Heart left ventricle (tissue), 13 donors: ENCODE measurements around the gene SLC39A9.

ENCODE experiments used
- POLR2A ChIP-seq, 2 donors: fragments of 450-650 bp; IDR thresholded peaks; one replicate each; pipeline ENCODE4 v1.6.1; 2017; ENCODE audit warnings: antibody characterized with exemption in 2 of 2, mild to moderate bottlenecking in 2 of 2, moderate library complexity in 2 of 2
- TF ChIP-seq, protein P1 (sequence below), 12 donors: fragments of 200-600 bp; sonication (generic) in 4 of 12; IDR thresholded peaks; one replicate each; pipeline versions ENCODE4 v1.5.0 to v1.8.0; 2018 to 2022; ENCODE audit warnings: antibody characterized with exemption in 12 of 12, mild to moderate bottlenecking in 5 of 12
- donor health status: ischemic (EF 13 %, LVEDD 7.1; RV severe dilation, severe dysfunction).
- donor health status: DM: no; HTN: yes; CAD: no.
- donor health status: DM: no; HTN: no; CAD: no.
- donor health status: ischemic (EF 25% LVEDD 6.9; RV normal size, moderate dysfunction).
- donor health status: ischemic (EF 25% LVEDD 5.7; RV mildly dilated, moderate dysfunction).
- donor health status: ischemic (EF 35%, LVEDD 5.7; RV mildly dilated, moderate dysfunction).
- donor health status: nonischemic (EF 11% LVEDD 7.7; RV severe dilation, severe dysfunction).
- donor health status: DM: yes; HTN: yes; CAD: no.
- donor health status: PGD.
- donor health status: ischemic (EF 29% LVEDD 5.4; RV normal size, mild dysfunction).
- donor health status: nonischemic (EF 23%, LVEDD 6.1; RV moderate dilation, normal function).

DNA sequence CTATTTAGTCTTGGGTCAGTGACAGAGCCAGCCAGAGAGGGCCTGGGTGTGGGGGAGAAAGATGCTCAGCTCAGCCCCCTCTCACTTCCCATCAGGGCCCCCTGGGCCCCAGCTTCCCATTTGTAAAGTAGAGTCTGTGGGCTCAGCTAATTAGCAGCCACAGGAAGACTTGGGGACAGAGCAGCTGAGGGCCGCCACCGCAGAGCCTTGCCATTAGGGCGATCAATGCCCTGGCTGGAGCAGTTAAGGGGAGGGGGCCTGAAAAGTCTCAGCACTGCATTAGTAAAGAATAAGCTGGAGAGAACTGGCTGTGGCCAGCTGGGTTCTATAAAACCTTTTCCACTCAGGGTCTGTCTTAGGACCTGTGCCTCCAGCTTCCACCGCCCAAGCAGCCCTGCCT is 88.7 kb downstream of the SLC39A9 start:
- TF ChIP-seq POLR2A (IDR thresholded peaks at IDR 0.05) = no peak
- TF ChIP-seq, protein P1, sequence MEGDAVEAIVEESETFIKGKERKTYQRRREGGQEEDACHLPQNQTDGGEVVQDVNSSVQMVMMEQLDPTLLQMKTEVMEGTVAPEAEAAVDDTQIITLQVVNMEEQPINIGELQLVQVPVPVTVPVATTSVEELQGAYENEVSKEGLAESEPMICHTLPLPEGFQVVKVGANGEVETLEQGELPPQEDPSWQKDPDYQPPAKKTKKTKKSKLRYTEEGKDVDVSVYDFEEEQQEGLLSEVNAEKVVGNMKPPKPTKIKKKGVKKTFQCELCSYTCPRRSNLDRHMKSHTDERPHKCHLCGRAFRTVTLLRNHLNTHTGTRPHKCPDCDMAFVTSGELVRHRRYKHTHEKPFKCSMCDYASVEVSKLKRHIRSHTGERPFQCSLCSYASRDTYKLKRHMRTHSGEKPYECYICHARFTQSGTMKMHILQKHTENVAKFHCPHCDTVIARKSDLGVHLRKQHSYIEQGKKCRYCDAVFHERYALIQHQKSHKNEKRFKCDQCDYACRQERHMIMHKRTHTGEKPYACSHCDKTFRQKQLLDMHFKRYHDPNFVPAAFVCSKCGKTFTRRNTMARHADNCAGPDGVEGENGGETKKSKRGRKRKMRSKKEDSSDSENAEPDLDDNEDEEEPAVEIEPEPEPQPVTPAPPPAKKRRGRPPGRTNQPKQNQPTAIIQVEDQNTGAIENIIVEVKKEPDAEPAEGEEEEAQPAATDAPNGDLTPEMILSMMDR (IDR thresholded peaks at IDR 0.05) = no peak
